Panc1 (cell line): ENCODE data around the gene GRAMD4. TPM values are rescaled to one million over a fixed set of nuclear protein-coding genes. Genes with fewer than 3 reads are reported as not detected.

Source experiments
- ATAC-seq: fragments of 200-7000 bp; cut with Tn5 transposase; 2 replicates; pipeline ENCODE4 v1.9.1; 2020; ENCODE audit warnings: mild to moderate bottlenecking, moderate library complexity
- BruUV-seq: library from RNA; stranded (reverse); fragments of 400-500 nt; replicated peaks from 2 replicates; lab custom pipeline; 2021; lab: Mats Ljungman, UMichigan
- CTCF ChIA-PET: fragments of 300-600 bp; sonication (Branson Sonifier 250); formaldehyde crosslinking; loops from one replicate; lab custom pipeline; 2022; ENCODE audit warnings: antibody characterized with exemption; lab: Charles Lee
- POLR2A ChIA-PET: fragments of 300-600 bp; sonication (Branson Sonifier 250); formaldehyde crosslinking; loops from one replicate; lab custom pipeline; 2022; ENCODE audit warnings: antibody characterized with exemption; lab: Charles Lee
- DNase-seq: peaks from one replicate; pipeline ENCODE4 v3.0.0-alpha.2; 2010; ENCODE audit warnings: low read depth, low spot score
- H3K27ac ChIP-seq: 2 replicates; pipeline ENCODE4 v1.5.1; 2011; ENCODE audit warnings: mild to moderate bottlenecking, low read length, inconsistent platforms
- H3K27me3 ChIP-seq: fragments of 200-500 bp; sonication (Bioruptor generic); 2 replicates; pipeline ENCODE4 v1.6.0; 2014; ENCODE audit warnings: low read length, inconsistent platforms; ENCODE audit not compliant: control insufficient read depth, insufficient read depth
- H3K36me3 ChIP-seq: fragments of 200-500 bp; sonication (Bioruptor generic); 2 replicates; pipeline ENCODE4 v1.5.1; 2014; ENCODE audit warnings: inconsistent platforms, mild to moderate bottlenecking, low read length, moderate library complexity; ENCODE audit not compliant: control insufficient read depth, insufficient read depth
- H3K4me1 ChIP-seq: 2 replicates; pipeline ENCODE4 v1.5.1; 2011; ENCODE audit warnings: inconsistent platforms, mild to moderate bottlenecking, low read length, moderate library complexity; ENCODE audit not compliant: control insufficient read depth, insufficient read depth
- H3K4me3 ChIP-seq, 2 experiments: 2 replicates each; pipeline ENCODE4 v1.5.1; 2011 to 2012; ENCODE audit warnings: low read depth in 2 of 2, low read length in 2 of 2, mild to moderate bottlenecking in 2 of 2, inconsistent platforms in 1 of 2, moderate library complexity in 1 of 2
- H3K9me3 ChIP-seq: fragments of 200-500 bp; sonication (Bioruptor generic); 2 replicates; pipeline ENCODE4 v1.5.1; 2014; ENCODE audit warnings: low read depth, mild to moderate bottlenecking, inconsistent platforms, low read length, moderate library complexity; ENCODE audit not compliant: control insufficient read depth, insufficient read depth
- CTCF ChIP-seq: fragments of 450-650 bp; IDR thresholded peaks from 2 replicates; pipeline ENCODE4 v1.5.1; 2017; ENCODE audit warnings: mild to moderate bottlenecking
- POLR2AphosphoS5 ChIP-seq: IDR thresholded peaks from 2 replicates; pipeline ENCODE4 v1.6.1; 2012; ENCODE audit warnings: mild to moderate bottlenecking, low read depth, low read length, moderate library complexity
- REST ChIP-seq, 2 experiments: IDR thresholded peaks; 2 replicates each; pipeline ENCODE4 v1.6.1; 2011 to 2012; ENCODE audit warnings: low read depth in 2 of 2, control low read depth in 1 of 2, low read length in 1 of 2, mild to moderate bottlenecking in 1 of 2, moderate library complexity in 1 of 2; ENCODE audit not compliant: insufficient read depth in 1 of 2
- SIN3A ChIP-seq: IDR thresholded peaks from 2 replicates; pipeline ENCODE4 v1.6.1; 2012; ENCODE audit warnings: low read depth, mild to moderate bottlenecking, low read length, moderate library complexity, borderline replicate concordance; ENCODE audit not compliant: insufficient read depth
- TCF7L2 ChIP-seq: IDR thresholded peaks from 2 replicates; pipeline ENCODE4 v1.6.1; 2011; ENCODE audit warnings: mild to moderate bottlenecking, low read depth, low read length, inconsistent platforms
- in situ Hi-C: cut with HindIII; loops from 2 replicates; pipeline ENCODE4 v1.10.0; 2016; ENCODE audit warnings: low sequenced_read_pairs, low pct_unique_long_range_greater_than_20kb
- intact Hi-C: fragments of 100-400 bp; cut with micrococcal nuclease; formaldehyde crosslinking; loops from one replicate; pipeline ENCODE4 v1.10.0; 2022; ENCODE audit not compliant: unreplicated experiment
- total RNA-seq: library from RNA; stranded (reverse); gene quantifications from one replicate; pipeline ENCODE4 v1.2.1, GENCODE V29; 2021; ENCODE audit not compliant: unreplicated experiment

The GRAMD4 gene
- total RNA-seq, 1 experiment from 2014 or later = 30.8 TPM

- BruUV-seq = no TSS peak
Measured at GRCh38 chr22:46695346-46696228, 75.4 kb downstream of the GRAMD4 start.

GRCh38 chr22:46696229-46696518 lies 76.0 kb downstream of the GRAMD4 start:
- CTCF ChIA-PET = no interaction called here
- no peak for TF ChIP-seq SIN3A
- no peak for TF ChIP-seq TCF7L2
- TF ChIP-seq POLR2AphosphoS5 = no peak
- no peak for TF ChIP-seq CTCF
- no peak for TF ChIP-seq REST (IDR thresholded peaks at IDR 0.05; ENCODE audit: insufficient read depth in 1 of 2, low read depth in 2 of 2, low read length in 1 of 2)
- intact Hi-C loops (no loop called here), in situ Hi-C loops (no loop called here)
- Histone ChIP-seq H3K27ac (no peak overlapping the region), H3K4me3 (no peak overlapping the region), H3K9me3 (no peaks in the 10 kb centered on the region), H3K36me3 (no peaks in the 10 kb centered on the region), H3K27me3 (no peaks in the 10 kb centered on the region), H3K4me1 (no peaks in the 10 kb centered on the region)
- POLR2A ChIA-PET = no interaction called here
- ATAC-seq = no peak
- DNase-seq = no peak
- no TSS peak for BruUV-seq

More at GRCh38 chr22:46695346-46696228, 75.4 kb downstream of the GRAMD4 start:
- in situ Hi-C loops (no loop called here), intact Hi-C loops (no loop called here)
- Histone ChIP-seq H3K36me3 (no peaks in the 10 kb centered on the region), H3K9me3 (no peaks in the 10 kb centered on the region), H3K4me1 (no peaks in the 10 kb centered on the region), H3K27ac (no peak overlapping the region), H3K27me3 (no peaks in the 10 kb centered on the region), H3K4me3 (no peak overlapping the region)
- ChIA-PET CTCF (no interaction called here), POLR2A (no interaction called here)
- TF ChIP-seq POLR2AphosphoS5 (no peak), TCF7L2 (no peak)
- no peak for DNase-seq
- no peak; the same call in 1 of the 2 replicates for ATAC-seq

- POLR2A ChIA-PET = no interaction called here
- DNase-seq = no peak
- TF ChIP-seq POLR2AphosphoS5 (no peak), REST (IDR thresholded peaks at IDR 0.05; ENCODE audit: insufficient read depth in 1 of 2, low read depth in 2 of 2, low read length in 1 of 2) (no peak), SIN3A (no peak), TCF7L2 (no peak), CTCF (no peak)
- CTCF ChIA-PET = no interaction called here
- BruUV-seq = TSS peak; percentile 66
- ATAC-seq = no peak
- Histone ChIP-seq H3K4me3 (no peak overlapping the region), H3K9me3 (no peaks in the 10 kb centered on the region), H3K27ac (no peak overlapping the region), H3K27me3 (no peaks in the 10 kb centered on the region), H3K4me1 (no peaks in the 10 kb centered on the region), H3K36me3 (no peaks in the 10 kb centered on the region; the same call in 1 of the 2 replicates)
- intact Hi-C loops = no loop called here
- in situ Hi-C loops = no loop called here
Measured at GRCh38 chr22:46696614-46697013, 76.4 kb downstream of the GRAMD4 start.
